HepG2 (cell line): ENCODE results near the gene IGHMBP2. TPM values are rescaled to one million over a fixed set of nuclear protein-coding genes. Genes with fewer than 3 reads are reported as not detected.
"Not testable (repeated sequence)": the region's sequence is repeated elsewhere in the genome, so short reads cannot be mapped to it uniquely, and the experiment has no call there.

Experiments used
- ATAC-seq: fragments of 200-7000 bp; cut with Tn5 transposase; 3 replicates; pipeline ENCODE4 v1.9.1; 2020; ENCODE audit warnings: mild to moderate bottlenecking, moderate library complexity
- BruUV-seq: library from RNA; stranded (reverse); fragments of 400-500 nt; replicated peaks from 2 replicates; lab custom pipeline; 2021; lab: Mats Ljungman, UMichigan
- CTCF ChIA-PET: fragments of 300-600 bp; formaldehyde crosslinking; extraction: SDS; loops from one replicate; lab custom pipeline; 2021; ENCODE audit warnings: low total read pairs, inconsistent platforms, low intra/inter-chr PET ratio; lab: Yijun Ruan, JAX
- POLR2A ChIA-PET: fragments of 350-600 bp; sonication (Branson Sonifier 250); formaldehyde crosslinking; loops from one replicate; lab custom pipeline; 2020; ENCODE audit warnings: antibody characterized with exemption, inconsistent platforms; lab: Yijun Ruan, JAX
- DNase-seq: peaks from one replicate; pipeline ENCODE4 v3.0.0-alpha.2; 2015; ENCODE audit warnings: low spot score
- FAIRE-seq: peaks from 3 replicates; lab custom pipeline; 2011; peaks lifted over from hg19 to GRCh38; lab: Jason Lieb, UNC
- H2AFZ ChIP-seq: one replicate; pipeline ENCODE4 v1.6.1; 2011; ENCODE audit warnings: low read length, inconsistent platforms
- H3K27ac ChIP-seq: fragments of 300-600 bp; 3 replicates; pipeline ENCODE4 v1.8.0; 2011; ENCODE audit warnings: mixed run types, mild to moderate bottlenecking, mixed read lengths, low read length, inconsistent platforms; ENCODE audit not compliant: insufficient read depth; ENCODE audit errors: extremely low read length
- H3K27me3 ChIP-seq, 2 experiments: fragments of 200-600 bp in 1 of 2; 2 replicates in 1 of 2; 3 replicates in 1 of 2; pipeline versions ENCODE4 v1.6.0 to v1.8.0; 2011; ENCODE audit warnings: low read length in 2 of 2, mild to moderate bottlenecking in 2 of 2, moderate library complexity in 2 of 2, inconsistent platforms in 1 of 2; ENCODE audit not compliant: insufficient read depth in 2 of 2, control insufficient read depth in 1 of 2
- H3K36me3 ChIP-seq, 2 experiments: fragments of 200-600 bp in 1 of 2; replicated peaks in 1 of 2; 2 replicates in 1 of 2; 3 replicates in 1 of 2; pipeline versions ENCODE4 v1.5.1 to v1.8.0; 2011; ENCODE audit warnings: low read length in 2 of 2, inconsistent platforms in 1 of 2; ENCODE audit not compliant: insufficient read depth in 2 of 2, control insufficient read depth in 1 of 2
- H3K4me1 ChIP-seq: 2 replicates; pipeline ENCODE4 v1.5.1; 2012; ENCODE audit warnings: low read length, inconsistent platforms; ENCODE audit not compliant: insufficient read depth
- H3K4me2 ChIP-seq: 2 replicates; pipeline ENCODE4 v1.6.0; 2011; ENCODE audit warnings: low read depth, low read length, inconsistent platforms
- H3K4me3 ChIP-seq, 3 experiments: fragments of 200-600 bp in 1 of 3; sonication (generic), shearing (Covaris generic) in 1 of 3; replicated peaks in 1 of 3; 2 replicates each; pipeline ENCODE4 v1.5.1; 2011 to 2016; ENCODE audit warnings: low read length in 3 of 3, inconsistent platforms in 2 of 3, low read depth in 2 of 3, mild to moderate bottlenecking in 2 of 3, control low read depth in 1 of 3, mixed read lengths in 1 of 3; ENCODE audit not compliant: insufficient read depth in 1 of 3
- H3K79me2 ChIP-seq: one replicate; pipeline ENCODE4 v1.6.1; 2011; ENCODE audit warnings: low read length, inconsistent platforms; ENCODE audit not compliant: insufficient read depth
- H3K9ac ChIP-seq: 2 replicates; pipeline ENCODE4 v1.6.0; 2011; ENCODE audit warnings: mild to moderate bottlenecking, low read depth, low read length, inconsistent platforms; ENCODE audit not compliant: insufficient read depth
- H3K9me3 ChIP-seq: 2 replicates; pipeline ENCODE4 v1.5.1; 2012; ENCODE audit warnings: mild to moderate bottlenecking, low read length
- H4K20me1 ChIP-seq: 2 replicates; pipeline ENCODE4 v1.6.0; 2011; ENCODE audit warnings: inconsistent platforms, mild to moderate bottlenecking, low read length, moderate library complexity; ENCODE audit not compliant: insufficient read depth
- BHLHE40 ChIP-seq: IDR thresholded peaks from 2 replicates; pipeline ENCODE4 v1.6.1; 2011; ENCODE audit warnings: low read length, improper control_type of control experiment
- CAMTA2 ChIP-seq: sonication (generic); formaldehyde crosslinking; IDR thresholded peaks from 2 replicates; pipeline ENCODE4 v1.4.0; 2020; ENCODE audit warnings: mild to moderate bottlenecking, missing genetic modification reagents, borderline replicate concordance
- CENPX ChIP-seq: sonication (generic); formaldehyde crosslinking; IDR thresholded peaks from 2 replicates; pipeline ENCODE4 v1.9.0; 2021; ENCODE audit warnings: mild to moderate bottlenecking, missing genetic modification reagents, moderate library complexity
- FOXO1 ChIP-seq: sonication (generic); formaldehyde crosslinking; IDR thresholded peaks from 2 replicates; pipeline ENCODE4 v1.4.0; 2020; ENCODE audit warnings: missing genetic modification reagents
- THAP11 ChIP-seq: IDR thresholded peaks from 2 replicates; pipeline ENCODE4 v1.6.1; 2016; ENCODE audit warnings: missing biosample characterization, missing genetic modification reagents
- THYN1 ChIP-seq: sonication (generic); formaldehyde crosslinking; IDR thresholded peaks from 2 replicates; pipeline ENCODE4 v1.8.1; 2023; ENCODE audit warnings: low read depth, mild to moderate bottlenecking, moderate library complexity, missing genetic modification reagents, borderline replicate concordance
- ZNF143 ChIP-seq: sonication (generic); formaldehyde crosslinking; IDR thresholded peaks from 2 replicates; pipeline ENCODE4 v1.4.0; 2020; ENCODE audit warnings: missing genetic modification reagents
- ZNF205 ChIP-seq: IDR thresholded peaks from 2 replicates; pipeline ENCODE4 v1.6.1; 2018; ENCODE audit warnings: missing biosample characterization, missing genetic modification reagents
- ZNF772 ChIP-seq: sonication (generic); formaldehyde crosslinking; IDR thresholded peaks from 2 replicates; pipeline ENCODE4 v1.5.0; 2020; ENCODE audit warnings: mild to moderate bottlenecking, missing genetic modification reagents
- ZNF878 ChIP-seq: sonication (generic); formaldehyde crosslinking; IDR thresholded peaks from 2 replicates; pipeline ENCODE4 v1.8.1; 2023; ENCODE audit warnings: mild to moderate bottlenecking, missing genetic modification reagents, moderate library complexity
- WGBS: methylation state at CpG from one replicate; pipeline ENCODE4 v1.1.6; 2017; ENCODE audit warnings: low lambda C conversion rate; 5-methylcytosine and 5-hydroxymethylcytosine counted together
- in situ Hi-C: cut with HindIII; loops from 2 replicates; pipeline ENCODE4 v1.10.0; 2017; ENCODE audit warnings: low pct_unique_long_range_greater_than_20kb; ENCODE audit not compliant: extremely low pct_ligation_motif_present
- intact Hi-C: fragments of 100-400 bp; cut with micrococcal nuclease; formaldehyde crosslinking; loops from one replicate; pipeline ENCODE4 v1.10.0; 2022; ENCODE audit not compliant: unreplicated experiment
- polyA plus RNA-seq, 8 experiments: library from polyadenylated mRNA; depleted of rRNA in 3 of 8; stranded (reverse) in 7 of 8; unstranded in 1 of 8; fragments of >200 nt; fragmentation: Illumina TruSeq in 4 of 8; extraction: Trizol in 4 of 8; gene quantifications; 2 replicates each; pipeline versions ENCODE4 v1.2.1 to v1.2.3, GENCODE V29; 2011 to 2016; ENCODE audit warnings: low read depth in 4 of 8, missing spikeins in 1 of 8, mixed read lengths in 1 of 8; ENCODE audit not compliant: insufficient read depth in 1 of 8
- total RNA-seq, 5 experiments: library from RNA; depleted of rRNA; stranded (reverse); fragments of >200 nt; fragmentation: Illumina TruSeq; extraction: Trizol; gene quantifications; 2 replicates each; pipeline ENCODE4 v1.2.3, GENCODE V29; 2016; ENCODE audit warnings: low read depth in 1 of 5
- TF ChIP-seq, protein P1 (sequence below): sonication (generic); formaldehyde crosslinking; IDR thresholded peaks from 2 replicates; pipeline ENCODE4 v1.8.1; 2023; ENCODE audit warnings: mild to moderate bottlenecking, moderate library complexity, missing genetic modification reagents
- TF ChIP-seq, protein P2 (sequence below), 2 experiments: sonication (generic) in 1 of 2; formaldehyde crosslinking in 1 of 2; IDR thresholded peaks; 2 replicates each; pipeline versions ENCODE4 v1.5.1 to v1.6.1; 2011 to 2020; ENCODE audit warnings: borderline replicate concordance in 1 of 2, low read depth in 1 of 2, low read length in 1 of 2, mild to moderate bottlenecking in 1 of 2, missing genetic modification reagents in 1 of 2, moderate library complexity in 1 of 2

The IGHMBP2 gene
- total and polyA plus RNA-seq, 2 of the 13 experiments (the other 11 are each of a cell fraction or from before 2014, with no cell fraction given): 8.9 to 9.9 TPM

DNA sequence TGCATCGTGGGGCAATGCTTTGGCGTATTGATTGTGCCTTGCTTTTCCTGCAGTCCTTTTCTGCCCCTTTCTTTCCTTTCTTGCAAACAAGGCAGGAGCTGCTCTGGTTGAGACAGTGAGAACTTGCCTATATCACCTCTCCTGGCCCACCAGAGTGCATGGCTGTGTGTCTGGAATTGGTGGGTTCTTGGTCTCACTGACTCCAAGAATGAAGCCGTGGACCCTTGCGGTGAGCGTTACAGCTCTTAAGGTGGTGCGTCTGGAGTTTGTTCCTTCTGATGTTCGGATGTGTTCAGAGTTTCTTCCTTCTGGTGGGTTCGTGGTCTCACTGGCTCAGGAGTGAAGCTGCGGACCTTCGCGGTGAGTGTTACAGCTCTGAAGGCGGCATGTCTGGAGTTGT, 70.0 kb downstream of the IGHMBP2 start:
- DNase-seq, H3K79me2 ChIP-seq, H3K27ac ChIP-seq, H3K9me3 ChIP-seq, intact Hi-C loops, BruUV-seq, FAIRE-seq, POLR2A ChIA-PET, ATAC-seq, H3K9ac ChIP-seq, H3K4me2 ChIP-seq, H3K4me3 ChIP-seq, H2AFZ ChIP-seq, H3K4me1 ChIP-seq, H4K20me1 ChIP-seq, CTCF ChIA-PET, in situ Hi-C loops, H3K36me3 ChIP-seq: not testable (repeated sequence)
- 70% methylated on average over 7 of the region's 12 CpGs for WGBS
- peaks cover 3 to 13% of the 10 kb centered on the region in 2 experiments; a peak in 3 of 5 replicates for H3K27me3 ChIP-seq

DNA sequence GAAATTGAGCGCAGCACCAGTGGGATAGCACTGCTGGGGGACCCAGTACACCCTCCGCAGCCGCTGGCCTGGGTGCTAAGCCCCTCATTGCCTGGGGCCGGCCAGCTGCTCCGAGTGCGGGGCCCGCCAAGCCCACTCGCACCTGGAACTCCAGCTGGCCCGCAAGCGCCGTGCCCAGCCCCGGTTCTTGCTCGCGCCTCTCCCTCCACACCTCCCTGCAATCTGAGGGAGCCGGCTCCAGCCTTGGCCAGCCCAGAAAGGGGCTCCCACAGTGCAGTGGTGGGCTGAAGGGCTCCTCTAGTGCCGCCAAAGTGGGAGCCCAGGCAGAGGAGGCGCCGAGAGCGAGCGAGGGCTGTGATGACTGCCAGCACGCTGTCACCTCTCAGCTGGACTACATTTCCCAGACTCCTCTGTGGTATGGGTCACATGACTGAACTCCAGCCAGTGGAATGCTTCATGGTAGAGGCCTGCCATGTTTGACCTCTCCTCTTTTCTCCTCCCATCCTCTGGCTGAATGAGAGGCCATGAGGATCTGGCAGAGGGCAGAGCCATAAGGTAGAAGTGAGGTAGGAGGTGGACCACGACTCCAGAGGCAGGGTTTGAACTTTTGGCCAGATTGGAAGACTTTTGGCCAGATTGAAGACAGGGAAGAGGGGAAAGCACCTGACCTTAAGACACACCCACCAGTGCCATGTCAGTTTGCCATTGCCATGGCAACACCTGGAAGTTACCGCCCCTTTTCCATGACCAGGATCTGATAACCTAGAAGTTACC, 70.9 kb downstream of the IGHMBP2 start:
- FAIRE-seq: no peak
- TF ChIP-seq THYN1 (CRISPR knock-in tag) (no peak), THAP11 (CRISPR knock-in tag) (peak; percentile 94), ZNF878 (CRISPR knock-in tag) (no peak), ZNF205 (CRISPR knock-in tag) (no peak), ZNF772 (no peak), BHLHE40 (no peak), CAMTA2 (CRISPR knock-in tag) (no peak), CENPX (CRISPR knock-in tag) (no peak), FOXO1 (CRISPR knock-in tag) (no peak), ZNF143 (CRISPR knock-in tag) (peak; percentile 86)
- TF ChIP-seq, protein P1, sequence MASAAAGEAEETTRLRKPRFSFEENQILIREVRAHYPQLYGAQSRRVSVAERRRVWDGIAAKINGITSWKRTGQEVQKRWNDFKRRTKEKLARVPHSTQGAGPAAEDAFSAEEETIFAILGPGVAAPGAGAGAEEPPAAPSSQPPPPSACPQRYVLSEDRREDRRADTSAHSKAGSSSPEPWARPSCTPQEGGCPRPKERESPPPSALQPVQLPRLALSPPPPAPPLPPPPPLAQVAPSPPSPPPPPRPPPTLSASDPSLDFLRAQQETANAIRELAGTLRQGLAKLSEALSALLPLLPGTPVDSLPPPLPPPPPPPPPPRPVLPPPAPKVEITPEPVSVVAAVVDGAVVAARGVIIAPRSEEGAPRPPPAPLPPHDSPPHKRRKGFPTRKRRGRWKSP (CRISPR knock-in tag): no peak
- TF ChIP-seq, protein P2, sequence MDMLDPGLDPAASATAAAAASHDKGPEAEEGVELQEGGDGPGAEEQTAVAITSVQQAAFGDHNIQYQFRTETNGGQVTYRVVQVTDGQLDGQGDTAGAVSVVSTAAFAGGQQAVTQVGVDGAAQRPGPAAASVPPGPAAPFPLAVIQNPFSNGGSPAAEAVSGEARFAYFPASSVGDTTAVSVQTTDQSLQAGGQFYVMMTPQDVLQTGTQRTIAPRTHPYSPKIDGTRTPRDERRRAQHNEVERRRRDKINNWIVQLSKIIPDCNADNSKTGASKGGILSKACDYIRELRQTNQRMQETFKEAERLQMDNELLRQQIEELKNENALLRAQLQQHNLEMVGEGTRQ (IDR thresholded peaks at IDR 0.05; ENCODE audit: low read depth, low read length): no peak
- TF ChIP-seq, protein P2 (CRISPR knock-in tag; IDR thresholded peaks at IDR 0.05; ENCODE audit: borderline replicate concordance): peak; percentile 47; the same call in 1 of the 2 replicates
- H2AFZ ChIP-seq: no peak overlapping the region
- H3K36me3 ChIP-seq: no peaks in the 10 kb centered on the region
- peak; percentile 60; the same call in 2 of the 3 replicates for ATAC-seq
- no TSS peak for BruUV-seq
- no peaks in the 10 kb centered on the region for H3K9me3 ChIP-seq
- ChIA-PET POLR2A (no interaction called here), CTCF (no interaction called here)
- H3K4me3 ChIP-seq: no peak overlapping the region
- no peaks in the 10 kb centered on the region for H3K79me2 ChIP-seq
- H3K9ac ChIP-seq: no peak overlapping the region
- intact Hi-C loops: no loop called here
- H3K27ac ChIP-seq: no peak overlapping the region
- no peaks in the 10 kb centered on the region for H4K20me1 ChIP-seq
- H3K4me2 ChIP-seq: no peak overlapping the region
- no peaks in the 10 kb centered on the region for H3K4me1 ChIP-seq
- H3K27me3 ChIP-seq: peaks cover 6 to 21% of the 10 kb centered on the region in 2 experiments; a peak in 3 of 5 replicates
- in situ Hi-C loops: no loop called here
- DNase-seq: no peak
- 90% methylated on average over 6 of the region's 23 CpGs for WGBS
